NCI-H2029 treated with DMSO at 0.1 percent for 48 hours (cell line): ENCODE measurements around the gene S100A2.

Source experiments
- DNase-seq: peaks from one replicate; lab custom pipeline; 2025; lab: John Stamatoyannopoulos, UW

Gene S100A2

GRCh38 chr1:153545067-153546055 is 20.3 kb downstream of the S100A2 start, which contains the start of gene S100A4:
TSS of gene S100A4 (minus strand) at chr1:153545806. CDS start at chr1:153544794, 1,012 bp downstream.
- DNase-seq = peak; percentile 44

DNA sequence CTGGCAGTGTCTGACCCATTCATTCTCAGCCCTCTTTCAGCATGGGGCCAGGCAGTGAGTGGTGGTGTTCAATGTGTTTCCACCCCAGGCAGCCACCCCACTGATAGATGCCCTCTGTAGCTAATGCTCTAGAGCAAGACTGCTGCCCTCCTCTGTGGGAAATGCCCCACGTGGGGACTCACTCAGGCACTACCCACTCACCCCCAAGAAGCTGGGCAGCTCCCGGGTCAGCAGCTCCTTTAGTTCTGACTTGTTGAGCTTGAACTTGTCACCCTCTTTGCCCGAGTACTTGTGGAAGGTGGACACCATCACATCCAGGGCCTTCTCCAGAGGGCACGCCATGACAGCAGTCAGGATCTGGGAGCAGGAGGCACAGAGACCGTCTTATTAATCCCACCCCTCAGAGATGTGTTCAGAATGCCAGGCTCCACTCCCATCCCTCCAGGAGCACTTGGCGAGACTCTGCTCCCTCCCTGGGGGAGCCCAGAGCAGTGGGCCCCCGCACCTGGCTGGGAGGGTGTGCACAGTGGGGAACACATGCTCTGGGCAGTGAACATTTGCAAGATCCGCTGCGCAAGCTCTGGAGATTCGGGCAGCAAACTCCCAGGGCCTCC is 21.1 kb downstream of the S100A2 start:
- no peak for DNase-seq

GRCh38 chr1:153543736-153544135 is 21.9 kb downstream of the S100A2 start:
- no peak for DNase-seq

DNA sequence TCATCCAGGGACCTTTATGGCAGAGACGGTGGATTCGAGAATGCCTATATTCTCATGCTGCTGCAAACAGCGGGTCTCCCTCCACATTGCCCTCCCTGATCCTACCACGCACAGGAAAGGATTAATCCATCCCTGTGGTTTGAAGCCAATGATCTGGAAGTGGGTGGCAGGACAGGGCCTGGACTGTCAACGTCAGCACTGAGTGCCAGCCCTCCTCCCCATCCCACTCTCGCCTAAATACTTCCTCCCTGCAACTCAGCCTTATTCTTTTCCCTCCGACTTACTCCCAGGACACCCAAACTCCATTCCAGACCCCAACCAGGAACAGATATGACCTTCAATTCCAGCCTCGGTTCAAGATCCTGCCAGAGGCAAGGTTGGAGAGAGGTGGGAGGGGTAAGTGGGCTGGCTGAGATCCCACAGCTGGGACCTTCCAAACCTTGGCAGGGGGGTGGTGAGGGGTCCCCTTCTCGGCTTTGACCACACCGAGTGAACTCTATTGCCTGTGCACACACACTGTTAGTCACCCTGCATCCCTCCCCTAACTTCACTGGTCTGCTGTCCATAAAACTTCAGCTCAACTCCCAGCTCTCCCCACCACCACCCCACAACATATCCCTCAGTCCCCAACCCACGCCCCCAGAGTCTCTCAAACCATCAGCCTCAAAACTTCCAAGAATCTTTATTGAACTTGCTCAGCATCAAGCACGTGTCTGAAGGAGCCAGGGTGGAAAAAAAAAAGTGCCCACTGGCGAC is 22.5 kb downstream of the S100A2 start:
- no peak for DNase-seq

GRCh38 chr1:153541641-153542590 is 23.7 kb downstream of the S100A2 start:
- DNase-seq = no peak

GRCh38 chr1:153540394-153541361 is 25.0 kb downstream of the S100A2 start, which contains the start of gene S100A5:
TSS of gene S100A5 (minus strand) at chr1:153540934. CDS start at chr1:153540191, 743 bp downstream.
- no peak for DNase-seq

DNA sequence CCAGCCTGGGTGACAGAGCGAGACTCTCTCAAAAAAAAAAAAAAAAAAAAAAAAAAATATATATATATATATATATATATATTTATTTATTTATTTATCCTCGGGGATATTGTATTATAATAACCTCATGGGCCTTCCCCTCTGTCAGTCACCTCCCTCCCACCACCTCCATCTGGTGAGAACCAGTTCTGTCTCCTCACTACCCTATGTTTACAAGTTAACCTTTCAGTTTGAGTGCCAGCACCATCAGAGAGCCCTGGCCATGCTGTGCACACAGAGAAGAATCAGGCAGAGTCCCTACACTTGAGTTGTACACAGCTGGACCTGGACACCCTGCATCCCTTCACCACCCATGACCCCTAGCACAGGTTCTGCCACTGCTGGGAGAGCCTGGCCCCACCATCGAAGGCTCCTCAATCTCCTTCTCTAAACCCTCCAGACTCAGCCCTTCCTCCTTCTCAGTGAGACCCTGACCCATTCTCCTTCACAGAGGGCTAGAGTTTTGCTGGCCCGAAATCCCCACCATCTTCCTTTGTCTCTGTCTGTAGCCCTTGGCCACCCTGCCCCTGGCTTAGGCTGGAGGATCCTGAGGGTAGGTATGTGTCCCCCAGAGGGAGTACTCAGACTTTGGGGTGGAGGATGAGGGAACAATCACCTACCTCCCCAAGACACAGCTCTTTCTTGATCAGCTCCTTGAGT is 26.1 kb downstream of the S100A2 start:
- peak; percentile 11 for DNase-seq

- DNase-seq = peak; percentile 49
Observed at GRCh38 chr1:153538315-153538821, 27.3 kb downstream of the S100A2 start.

- DNase-seq = no peak
Observed at GRCh38 chr1:153537376-153537730, 28.3 kb downstream of the S100A2 start.

- no peak for DNase-seq
Observed at GRCh38 chr1:153536671-153537375, 28.8 kb downstream of the S100A2 start.

GRCh38 chr1:153536012-153536670 is 29.5 kb downstream of the S100A2 start:
- no peak for DNase-seq

DNA sequence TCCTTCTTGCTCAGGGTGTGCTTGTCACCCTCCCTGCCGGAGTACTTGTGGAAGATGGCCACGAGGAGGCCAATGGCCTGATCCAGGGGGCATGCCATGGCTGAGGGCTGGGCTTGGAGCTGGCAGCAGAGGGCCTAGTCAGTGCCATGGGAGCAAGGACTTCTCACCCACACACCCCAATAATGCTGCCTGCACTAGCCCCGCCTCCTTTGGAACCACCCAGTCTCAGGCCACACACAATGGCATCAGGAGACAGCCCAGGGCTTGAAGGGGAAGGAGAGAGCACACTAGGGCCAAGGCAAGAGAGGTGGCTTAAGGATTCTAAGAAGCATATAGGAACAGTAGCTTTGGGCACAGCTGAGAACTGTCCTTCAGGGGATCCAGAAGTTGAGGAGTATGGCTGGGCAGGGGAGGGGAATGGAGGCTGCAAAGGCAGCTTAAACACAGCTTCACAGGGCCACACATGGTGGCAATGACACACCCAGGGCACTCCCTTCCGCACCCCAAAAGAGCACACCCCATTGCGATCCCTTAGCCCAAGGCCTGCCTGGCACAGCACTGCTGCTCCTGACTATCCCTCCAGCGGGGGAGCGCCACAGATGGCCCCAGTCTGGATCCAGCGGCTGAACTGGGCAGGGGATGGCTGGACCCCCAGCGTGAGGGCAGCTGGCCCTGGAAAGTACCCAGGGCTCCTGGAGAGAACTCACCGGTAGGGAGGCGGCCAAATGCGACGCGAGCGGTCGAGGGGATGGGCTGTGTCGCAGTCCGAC is 30.2 kb downstream of the S100A2 start, which contains the start of gene S100A6:
TSS of gene S100A6 (minus strand) at position 750 of the 770 bp plus-strand sequence. CDS start at position 98, 652 bp downstream.
- no peak for DNase-seq

DNA sequence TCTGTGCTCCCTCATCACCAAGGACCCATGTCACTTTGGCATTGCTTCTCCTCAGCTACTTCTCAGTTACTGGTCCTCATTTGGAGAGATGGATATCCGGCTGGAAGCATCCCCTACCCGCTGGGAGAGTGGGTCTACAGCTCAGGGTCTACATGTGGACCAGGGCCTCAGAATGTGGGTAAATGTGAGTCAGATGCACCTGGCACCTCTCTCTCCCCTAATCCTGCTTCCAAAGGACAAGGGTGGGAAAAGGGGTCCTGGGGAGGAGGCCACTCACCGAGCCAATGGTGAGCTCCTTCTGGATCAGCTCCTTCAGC is 30.8 kb downstream of the S100A2 start:
- no peak for DNase-seq

GRCh38 chr1:153534226-153534924 is 31.3 kb downstream of the S100A2 start:
- no peak for DNase-seq

- no peak for DNase-seq
Observed at GRCh38 chr1:153533689-153534201, 31.9 kb downstream of the S100A2 start.
